GM18861 (cell line): Measurements from ENCODE around the gene LRFN2.

Source experiments
- ATAC-seq: cut with Tn5 transposase; IDR thresholded peaks from one replicate; pipeline ENCODE4 v1.9.1; 2021; ENCODE audit not compliant: unreplicated experiment

Gene LRFN2

GRCh38 chr6:40353197-40353966 is 233.8 kb downstream of the LRFN2 start:
- ATAC-seq = no peak

DNA sequence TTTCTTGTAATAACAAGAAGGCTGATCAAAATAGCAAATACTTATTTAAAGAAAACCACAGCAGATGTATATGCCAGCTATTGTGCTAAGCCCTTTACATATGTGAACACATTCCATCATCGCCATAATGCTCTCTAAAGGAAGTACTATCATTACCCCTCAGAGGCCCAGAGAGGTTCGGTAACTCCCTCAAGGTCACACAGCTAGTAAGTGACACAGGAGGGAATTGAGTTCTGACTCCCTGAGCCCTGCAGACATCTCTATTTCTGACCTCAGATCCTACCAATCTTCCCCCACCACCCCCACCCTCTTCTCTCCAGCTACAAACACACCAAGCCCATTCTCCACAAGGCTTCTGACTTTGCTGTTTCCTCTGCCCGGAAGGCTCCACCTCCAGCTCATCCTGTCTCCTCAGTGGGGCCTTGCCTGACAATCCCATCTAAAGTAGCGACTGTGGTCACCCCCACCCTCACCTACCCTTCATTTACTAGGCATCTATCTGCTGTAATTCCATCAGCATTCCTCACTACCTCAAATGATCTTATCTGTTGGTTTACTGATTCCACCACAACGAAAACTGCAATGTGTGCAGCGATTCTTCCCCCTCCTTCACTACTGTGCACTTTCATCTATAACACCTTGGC is 234.5 kb downstream of the LRFN2 start:
- ATAC-seq = no peak

DNA sequence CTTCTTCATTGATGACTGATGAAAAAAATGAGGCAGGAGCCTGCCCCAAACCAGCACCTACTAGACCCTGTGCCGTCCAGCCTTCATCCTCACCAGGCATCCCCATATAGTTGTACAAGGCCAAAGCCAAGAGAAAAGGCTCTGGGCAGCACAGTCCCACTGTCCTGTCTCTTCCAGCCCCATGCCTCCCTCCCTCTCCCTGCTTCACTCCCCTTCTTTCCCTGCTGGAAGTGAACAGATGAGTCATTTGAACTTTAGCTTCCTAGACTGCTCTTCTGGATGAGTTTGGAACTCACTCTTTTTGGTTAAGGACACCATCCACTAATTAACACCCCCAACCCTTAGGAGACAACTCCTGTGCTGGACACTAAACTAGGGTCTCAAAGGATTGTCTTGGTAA is 235.2 kb downstream of the LRFN2 start:
- ATAC-seq = no peak

DNA sequence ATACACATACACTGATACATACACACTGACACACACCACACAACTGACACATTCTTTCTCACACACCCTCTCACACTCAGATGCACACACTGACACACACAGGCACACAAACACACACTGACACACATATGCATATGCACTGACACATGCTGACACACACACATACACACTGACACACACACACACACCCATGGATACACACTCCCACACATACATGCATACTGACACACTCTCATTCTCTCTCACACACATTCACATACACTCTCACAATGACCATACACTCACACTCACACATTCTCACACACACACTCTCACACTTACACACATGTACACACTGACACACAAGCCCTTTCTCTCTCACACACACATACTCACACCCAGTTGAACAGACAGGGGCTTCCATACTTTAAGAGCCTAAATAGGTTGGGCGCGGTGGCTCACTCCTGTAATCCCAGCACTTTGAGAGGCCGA is 236.4 kb downstream of the LRFN2 start:
- no peak for ATAC-seq

DNA sequence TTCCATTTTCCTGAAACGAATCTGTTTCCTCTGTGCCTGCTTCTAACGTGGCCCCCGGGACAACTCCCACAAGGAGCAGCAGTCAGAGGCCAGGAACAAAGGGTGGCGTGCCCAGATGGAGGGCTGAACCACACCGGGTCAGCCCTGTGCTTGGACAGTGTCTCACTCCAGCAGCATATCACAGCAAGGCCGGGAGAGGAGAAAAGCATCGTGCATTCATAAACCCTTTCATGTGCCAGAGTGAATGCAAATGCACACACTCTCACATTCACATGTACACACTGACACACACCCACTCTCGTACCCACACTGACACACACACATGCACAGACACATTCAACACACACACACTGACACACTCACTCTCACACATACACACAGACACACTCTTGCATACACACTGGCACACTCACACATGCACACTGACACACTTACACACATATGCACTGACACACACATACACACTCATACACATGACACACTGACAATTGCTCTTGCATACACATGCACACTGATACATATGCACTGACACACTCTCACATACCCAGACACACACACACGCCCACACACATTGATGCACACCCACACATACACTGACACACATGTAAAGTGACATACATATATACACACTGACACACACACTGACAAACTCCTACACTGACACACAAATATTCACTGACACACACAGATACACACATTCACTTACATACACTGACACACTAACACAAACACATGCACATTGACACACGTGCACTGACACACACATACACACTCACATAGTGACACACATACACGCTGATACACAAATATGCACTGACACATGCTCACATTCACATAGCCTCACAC is 237.0 kb downstream of the LRFN2 start:
- no peak for ATAC-seq

DNA sequence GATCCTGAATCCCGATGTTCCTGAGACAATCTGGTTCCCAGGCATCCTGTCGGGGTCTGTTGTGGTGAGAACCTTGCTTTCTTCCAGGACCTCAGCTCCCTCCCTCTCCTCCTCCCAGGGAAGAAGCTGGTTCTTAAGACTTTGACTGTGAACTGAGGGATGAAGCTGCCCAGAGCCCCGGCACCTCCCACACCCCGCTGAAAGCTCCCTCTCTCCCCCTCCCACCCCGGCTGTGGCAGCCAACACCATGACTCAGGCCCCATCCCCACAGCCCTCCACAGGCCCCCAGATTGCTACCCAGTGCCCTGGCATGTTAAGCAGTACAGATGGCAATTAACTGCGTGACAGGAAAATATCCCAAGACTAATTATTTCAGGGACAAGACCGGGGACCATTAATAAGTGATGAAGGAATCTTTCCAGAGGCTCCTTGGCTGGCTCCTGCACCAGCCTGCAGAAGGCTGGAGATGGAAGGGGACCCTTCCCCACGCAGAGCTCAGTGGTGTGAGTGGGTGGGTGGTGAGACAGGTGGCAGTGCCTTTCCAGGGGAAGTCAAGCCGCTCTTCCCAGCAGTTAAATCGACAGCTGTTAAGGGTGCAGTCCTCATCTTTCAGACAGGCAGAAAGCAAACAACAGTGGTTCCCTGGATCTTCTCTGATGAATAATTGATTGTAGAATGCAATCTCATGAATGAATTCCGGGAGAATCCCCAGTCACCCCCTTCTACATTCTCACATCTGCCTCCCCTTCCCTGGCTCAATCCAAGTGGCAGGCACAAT is 237.9 kb downstream of the LRFN2 start:
- ATAC-seq = no peak

DNA sequence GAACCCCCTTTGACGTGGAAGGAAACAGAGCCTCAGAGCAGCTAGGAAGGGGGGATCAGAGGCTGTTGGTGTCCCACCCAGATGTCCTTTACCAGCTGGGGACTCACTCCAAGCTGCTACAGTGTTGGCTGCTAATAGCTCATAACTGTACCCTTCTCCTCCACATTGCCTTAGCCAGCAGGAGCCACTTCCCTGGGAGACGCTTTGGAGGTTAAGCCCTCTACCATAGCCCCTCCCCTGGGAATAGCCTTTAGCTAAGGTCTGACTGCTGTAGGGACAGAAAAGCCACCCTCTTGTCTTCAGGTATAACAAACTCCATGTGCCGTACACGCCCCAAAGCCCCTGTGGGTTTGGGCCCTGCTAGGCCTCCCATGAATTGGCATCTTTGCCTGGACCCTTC is 238.6 kb downstream of the LRFN2 start:
- ATAC-seq = no peak

DNA sequence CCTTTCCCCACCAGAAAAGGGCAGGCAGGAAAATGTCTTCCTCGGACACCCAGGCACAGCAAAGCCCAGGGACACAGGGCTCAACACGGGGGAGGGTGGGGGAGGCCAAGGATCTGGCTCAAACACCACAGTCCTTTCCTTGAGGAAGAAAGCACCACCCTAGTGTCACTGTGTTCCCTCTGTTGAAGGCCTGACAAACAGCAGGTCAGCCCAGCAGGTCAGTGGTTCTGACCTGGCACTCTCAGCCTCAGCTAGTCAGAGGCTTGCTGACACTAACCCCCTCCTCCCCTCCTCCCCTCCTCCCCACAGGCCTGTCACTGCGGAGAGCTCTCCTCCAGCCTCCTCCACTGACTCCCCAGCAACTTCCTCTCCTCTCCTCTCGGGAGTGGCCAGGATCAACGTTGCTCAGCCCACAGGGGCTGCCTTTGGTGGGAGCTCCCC is 239.6 kb downstream of the LRFN2 start:
- no peak for ATAC-seq

DNA sequence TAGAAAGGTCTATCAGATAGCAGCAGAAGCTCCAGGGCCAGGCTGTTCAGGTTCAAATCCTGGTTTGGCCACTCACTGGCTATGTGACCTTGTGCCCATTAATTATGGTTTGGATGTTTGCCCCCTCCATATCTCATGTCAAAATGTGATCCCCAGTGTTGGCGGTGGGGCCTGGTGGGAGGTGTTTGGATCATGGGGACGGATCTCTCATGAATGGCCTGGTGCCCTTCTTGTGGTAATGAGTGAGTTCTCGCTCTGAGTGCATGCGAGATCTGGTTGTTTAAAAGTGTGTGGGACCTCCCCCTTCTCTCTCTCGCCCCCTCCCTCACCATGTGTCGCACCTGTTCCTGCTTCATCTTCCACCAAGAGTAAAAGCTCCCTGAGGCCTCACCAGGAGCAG is 240.9 kb downstream of the LRFN2 start:
- no peak for ATAC-seq

DNA sequence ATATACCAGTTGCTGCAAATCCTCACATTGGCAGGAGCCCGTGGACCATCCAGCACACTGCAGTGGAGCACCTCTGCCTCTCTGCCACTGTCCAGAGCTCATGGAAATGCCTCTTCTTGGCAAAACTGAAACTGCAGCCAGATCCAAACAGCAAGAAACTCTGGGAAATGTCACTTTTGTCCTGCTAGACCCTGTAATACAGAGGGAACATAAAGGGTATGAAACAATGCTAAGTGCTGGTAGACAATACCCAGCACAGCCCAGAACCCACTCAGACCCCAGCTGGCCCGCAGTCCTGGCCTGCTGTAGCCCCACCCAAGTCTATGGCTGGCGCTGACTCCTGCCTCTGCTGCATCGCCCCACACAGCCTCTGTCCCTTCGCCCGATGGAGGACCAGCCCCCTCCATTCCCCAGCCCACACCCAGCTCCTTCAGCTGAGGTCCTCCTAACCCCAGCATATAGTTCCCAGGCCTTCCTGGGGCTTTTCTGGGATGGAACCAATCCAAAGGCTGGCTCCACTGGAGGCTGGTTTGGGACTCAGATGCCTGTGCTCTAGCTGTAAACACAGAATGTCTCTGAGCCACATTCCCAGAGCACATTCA is 242.5 kb downstream of the LRFN2 start:
- ATAC-seq = no peak

- no peak for ATAC-seq
Observed at GRCh38 chr6:40343877-40344565, 243.1 kb downstream of the LRFN2 start.

DNA sequence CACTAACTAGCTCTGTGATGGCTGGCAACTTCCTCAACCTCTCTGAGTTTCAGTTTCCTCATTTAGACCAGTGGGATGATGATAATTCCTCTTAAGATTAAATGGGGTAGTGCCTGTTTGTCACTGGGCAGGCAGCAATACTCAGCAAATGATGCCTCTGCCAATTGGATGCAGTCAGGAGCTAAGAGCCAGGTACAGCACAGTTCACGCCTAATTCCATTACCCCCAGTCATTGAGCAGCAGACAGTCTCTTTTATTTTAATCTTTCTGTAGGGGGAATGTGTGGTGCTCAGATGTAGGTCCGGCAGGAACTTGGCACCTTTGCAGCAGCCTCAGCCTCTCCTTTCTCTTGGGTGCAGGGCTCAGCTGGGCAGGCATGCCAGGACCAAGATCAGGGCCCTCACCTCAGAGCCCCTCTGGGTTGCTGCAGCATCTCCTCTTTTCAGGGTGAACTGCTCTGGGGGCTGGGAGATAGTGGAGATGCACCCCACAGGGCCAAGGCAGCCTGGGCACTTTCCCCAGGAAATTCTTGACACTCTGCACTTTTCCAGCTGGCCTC is 243.8 kb downstream of the LRFN2 start:
- no peak for ATAC-seq

GRCh38 chr6:40342723-40343122 is 244.4 kb downstream of the LRFN2 start:
- no peak for ATAC-seq

- no peak for ATAC-seq
Observed at GRCh38 chr6:40341726-40342125, 245.4 kb downstream of the LRFN2 start.
